IMR-90 (cell line): ENCODE measurements around the gene TIGIT.

Experiments used
- CHD1 ChIP-seq: IDR thresholded peaks from 2 replicates; pipeline ENCODE4 v1.6.1; 2012; ENCODE audit warnings: low read depth, low read length, improper control_type of control experiment
- CTCF ChIP-seq: conservative IDR thresholded peaks from 2 replicates; pipeline ENCODE4 v1.5.1; 2012; ENCODE audit warnings: mild to moderate bottlenecking, low read depth, low read length, improper control_type of control experiment
- FOS ChIP-seq: fragments of 150-350 bp; IDR thresholded peaks from 2 replicates; pipeline ENCODE4 v1.6.1; 2016; ENCODE audit warnings: low read depth, low read length
- POLR2A ChIP-seq: IDR thresholded peaks from 2 replicates; pipeline ENCODE4 v1.6.1; 2012; ENCODE audit warnings: mild to moderate bottlenecking, low read depth, low read length
- RAD21 ChIP-seq: IDR thresholded peaks from 2 replicates; pipeline ENCODE4 v1.6.1; 2012; ENCODE audit warnings: low read length, improper control_type of control experiment

DNA sequence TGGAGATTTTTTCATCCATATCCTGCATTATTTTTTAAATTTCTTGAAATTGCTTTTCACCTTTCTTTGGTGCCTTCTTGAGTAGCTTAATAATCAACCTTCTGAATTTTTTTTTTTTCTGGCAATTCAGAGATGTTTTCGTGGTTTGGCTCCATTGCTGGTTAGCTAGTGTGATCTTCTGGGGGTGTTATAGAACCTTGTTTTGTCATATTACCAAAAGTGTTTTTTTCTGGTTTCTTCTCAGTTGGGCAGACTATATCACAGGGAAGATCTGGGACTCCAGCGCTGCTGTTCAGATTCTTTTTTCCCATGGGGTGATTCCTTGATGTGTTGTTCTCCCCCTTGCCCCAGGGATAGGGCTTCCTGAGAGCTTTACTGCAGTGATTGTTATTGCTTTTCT lies 23.8 kb upstream of the TIGIT start:
- TF ChIP-seq CHD1: no peak
- TF ChIP-seq CTCF: no peak
- TF ChIP-seq POLR2A: no peak
- no peak for TF ChIP-seq FOS
- TF ChIP-seq RAD21: no peak
